HepG2 (cell line): ENCODE data around the gene METTL1. TPM values are rescaled to one million over a fixed set of nuclear protein-coding genes. Genes with fewer than 3 reads are reported as not detected.

ENCODE experiments used
- CEBPB ChIP-seq: IDR thresholded peaks from 2 replicates; pipeline ENCODE4 v1.6.1; 2011; ENCODE audit warnings: low read depth, low read length, improper control_type of control experiment, borderline replicate concordance
- CREB1 ChIP-seq, 2 experiments: fragments of 450-650 bp in 1 of 2; IDR thresholded peaks; 2 replicates each; pipeline ENCODE4 v1.6.1; 2016 to 2017; ENCODE audit warnings: control low read depth in 1 of 2, mild to moderate bottlenecking in 1 of 2, missing compliant biosample characterization in 1 of 2, missing genetic modification characterization in 1 of 2
- FOXC1 ChIP-seq: sonication (generic); formaldehyde crosslinking; IDR thresholded peaks from 2 replicates; pipeline ENCODE4 v1.8.0; 2022; ENCODE audit warnings: mild to moderate bottlenecking, missing genetic modification reagents, borderline replicate concordance
- HOXA5 ChIP-seq: sonication (generic); formaldehyde crosslinking; IDR thresholded peaks from 2 replicates; pipeline ENCODE4 v1.4.0; 2020; ENCODE audit warnings: missing genetic modification reagents
- JARID2 ChIP-seq: sonication (generic); formaldehyde crosslinking; IDR thresholded peaks from 2 replicates; pipeline ENCODE4 v1.8.1; 2023; ENCODE audit warnings: missing genetic modification reagents, inconsistent platforms; ENCODE audit not compliant: insufficient replicate concordance
- KDM3A ChIP-seq: IDR thresholded peaks from 2 replicates; pipeline ENCODE4 v1.6.1; 2018; ENCODE audit warnings: low read depth, missing compliant biosample characterization
- MED1 ChIP-seq: sonication (generic); formaldehyde crosslinking; IDR thresholded peaks from 2 replicates; pipeline ENCODE4 v1.4.0; 2020; ENCODE audit warnings: missing genetic modification reagents
- NFIC ChIP-seq: IDR thresholded peaks from 2 replicates; pipeline ENCODE4 v1.6.1; 2012; ENCODE audit warnings: mild to moderate bottlenecking, low read length, inconsistent platforms
- NFKB2 ChIP-seq: sonication (generic); formaldehyde crosslinking; IDR thresholded peaks from 2 replicates; pipeline ENCODE4 v1.4.0; 2020; ENCODE audit warnings: missing genetic modification reagents, borderline replicate concordance
- SP2 ChIP-seq: sonication (generic); formaldehyde crosslinking; IDR thresholded peaks from 2 replicates; pipeline ENCODE4 v1.5.1; 2020; ENCODE audit warnings: mild to moderate bottlenecking, missing genetic modification reagents
- U2AF1 ChIP-seq: fragments of 200-400 bp; formaldehyde crosslinking; optimal IDR thresholded peaks from 2 replicates; pipeline ENCODE3; 2017; ENCODE audit warnings: mild to moderate bottlenecking, low read depth, low read length
- ZNF292 ChIP-seq: sonication (generic); formaldehyde crosslinking; IDR thresholded peaks from 2 replicates; pipeline ENCODE4 v1.8.1; 2022; ENCODE audit warnings: mild to moderate bottlenecking, low read depth, missing genetic modification reagents, borderline replicate concordance
- ZNF614 ChIP-seq: IDR thresholded peaks from 2 replicates; pipeline ENCODE4 v1.6.1; 2018; ENCODE audit warnings: missing biosample characterization, missing genetic modification reagents, inconsistent platforms, borderline replicate concordance
- polyA plus RNA-seq, 8 experiments: library from polyadenylated mRNA; depleted of rRNA in 3 of 8; stranded (reverse) in 7 of 8; unstranded in 1 of 8; fragments of >200 nt; fragmentation: Illumina TruSeq in 4 of 8; extraction: Trizol in 4 of 8; gene quantifications; 2 replicates each; pipeline versions ENCODE4 v1.2.1 to v1.2.3, GENCODE V29; 2011 to 2016; ENCODE audit warnings: low read depth in 4 of 8, missing spikeins in 1 of 8, mixed read lengths in 1 of 8; ENCODE audit not compliant: insufficient read depth in 1 of 8
- total RNA-seq, 5 experiments: library from RNA; depleted of rRNA; stranded (reverse); fragments of >200 nt; fragmentation: Illumina TruSeq; extraction: Trizol; gene quantifications; 2 replicates each; pipeline ENCODE4 v1.2.3, GENCODE V29; 2016; ENCODE audit warnings: low read depth in 1 of 5
- TF ChIP-seq, protein P1 (sequence below): sonication (generic); formaldehyde crosslinking; IDR thresholded peaks from 2 replicates; pipeline ENCODE4 v1.5.1; 2020; ENCODE audit warnings: missing genetic modification reagents, mild to moderate bottlenecking, borderline replicate concordance
- TF ChIP-seq, protein P2 (sequence below): sonication (generic); formaldehyde crosslinking; IDR thresholded peaks from 2 replicates; pipeline ENCODE4 v1.5.0; 2020; ENCODE audit warnings: missing genetic modification reagents
- TF ChIP-seq, protein P3 (sequence below): sonication (generic); formaldehyde crosslinking; IDR thresholded peaks from 2 replicates; pipeline ENCODE4 v1.4.0; 2020; ENCODE audit warnings: missing genetic modification reagents
- TF ChIP-seq, protein P4 (sequence below): sonication (generic); formaldehyde crosslinking; IDR thresholded peaks from 2 replicates; pipeline ENCODE4 v1.5.1; 2020; ENCODE audit warnings: missing genetic modification reagents, mild to moderate bottlenecking, borderline replicate concordance
- TF ChIP-seq, protein P5 (sequence below): sonication (generic); formaldehyde crosslinking; IDR thresholded peaks from 2 replicates; pipeline ENCODE4 v1.5.0; 2020; ENCODE audit warnings: mild to moderate bottlenecking, missing genetic modification reagents, borderline replicate concordance

The METTL1 gene
- total and polyA plus RNA-seq, 2 of the 13 experiments (the other 11 are each of a cell fraction or from before 2014, with no cell fraction given): 34.7 to 36.9 TPM

DNA sequence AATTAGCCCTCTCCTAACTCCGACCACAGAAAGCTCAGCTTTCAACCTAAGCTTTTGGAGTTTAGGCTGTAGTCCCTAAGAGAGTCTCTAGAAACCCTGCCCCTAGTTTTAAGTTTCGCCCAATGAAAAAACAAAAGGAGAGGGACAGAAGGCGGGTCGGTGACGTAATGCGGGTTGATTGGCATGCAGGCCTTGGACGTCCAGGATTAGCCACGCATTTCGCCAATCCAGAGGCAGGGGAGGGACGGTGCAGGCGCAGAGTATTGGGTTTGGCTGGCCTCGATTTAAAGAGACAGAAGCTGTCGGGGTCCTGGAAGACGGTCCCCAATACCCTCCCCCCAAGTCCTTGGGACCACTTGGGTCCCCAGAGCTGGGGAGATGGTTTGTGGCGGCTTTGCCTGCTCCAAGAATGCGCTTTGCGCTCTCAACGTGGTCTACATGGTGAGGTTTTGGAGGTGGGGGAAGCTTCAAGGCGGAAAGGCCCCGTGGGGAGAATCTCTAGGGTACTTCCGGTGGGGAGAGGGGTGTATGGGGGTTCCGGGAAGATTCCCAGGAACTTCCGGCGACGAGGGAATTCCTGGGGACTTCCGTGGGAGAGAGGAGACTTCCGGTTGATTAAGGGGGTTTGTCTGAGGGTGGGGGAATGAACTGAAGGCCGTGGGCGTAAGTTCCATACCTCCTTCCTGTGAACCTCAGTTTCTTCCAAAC, 27.0 kb downstream of the METTL1 start, which contains the start of gene TSPAN31 (continued):
- TF ChIP-seq, protein P1, sequence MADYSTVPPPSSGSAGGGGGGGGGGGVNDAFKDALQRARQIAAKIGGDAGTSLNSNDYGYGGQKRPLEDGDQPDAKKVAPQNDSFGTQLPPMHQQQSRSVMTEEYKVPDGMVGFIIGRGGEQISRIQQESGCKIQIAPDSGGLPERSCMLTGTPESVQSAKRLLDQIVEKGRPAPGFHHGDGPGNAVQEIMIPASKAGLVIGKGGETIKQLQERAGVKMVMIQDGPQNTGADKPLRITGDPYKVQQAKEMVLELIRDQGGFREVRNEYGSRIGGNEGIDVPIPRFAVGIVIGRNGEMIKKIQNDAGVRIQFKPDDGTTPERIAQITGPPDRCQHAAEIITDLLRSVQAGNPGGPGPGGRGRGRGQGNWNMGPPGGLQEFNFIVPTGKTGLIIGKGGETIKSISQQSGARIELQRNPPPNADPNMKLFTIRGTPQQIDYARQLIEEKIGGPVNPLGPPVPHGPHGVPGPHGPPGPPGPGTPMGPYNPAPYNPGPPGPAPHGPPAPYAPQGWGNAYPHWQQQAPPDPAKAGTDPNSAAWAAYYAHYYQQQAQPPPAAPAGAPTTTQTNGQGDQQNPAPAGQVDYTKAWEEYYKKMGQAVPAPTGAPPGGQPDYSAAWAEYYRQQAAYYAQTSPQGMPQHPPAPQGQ (CRISPR knock-in tag): no peak
- TF ChIP-seq CREB1 (IDR thresholded peaks at IDR 0.05) (peak; percentile 90), CREB1 (CRISPR knock-in tag; IDR thresholded peaks at IDR 0.05) (peak; percentile 98), KDM3A (CRISPR knock-in tag) (no peak), ZNF614 (CRISPR knock-in tag) (no peak), MED1 (CRISPR knock-in tag) (0 out of 2 replicates have a peak, but pooled peaks have one; percentile 25), NFKB2 (CRISPR knock-in tag) (no peak), U2AF1 (no peak), HOXA5 (CRISPR knock-in tag) (no peak), CEBPB (peak; percentile 79; the same call in 1 of the 2 replicates), SP2 (CRISPR knock-in tag) (peak; percentile 90), FOXC1 (CRISPR knock-in tag) (no peak), ZNF292 (CRISPR knock-in tag) (no peak), NFIC (0 out of 2 replicates have a peak, but pooled peaks have one; percentile 37), JARID2 (CRISPR knock-in tag) (no peak)
- TF ChIP-seq, protein P2, sequence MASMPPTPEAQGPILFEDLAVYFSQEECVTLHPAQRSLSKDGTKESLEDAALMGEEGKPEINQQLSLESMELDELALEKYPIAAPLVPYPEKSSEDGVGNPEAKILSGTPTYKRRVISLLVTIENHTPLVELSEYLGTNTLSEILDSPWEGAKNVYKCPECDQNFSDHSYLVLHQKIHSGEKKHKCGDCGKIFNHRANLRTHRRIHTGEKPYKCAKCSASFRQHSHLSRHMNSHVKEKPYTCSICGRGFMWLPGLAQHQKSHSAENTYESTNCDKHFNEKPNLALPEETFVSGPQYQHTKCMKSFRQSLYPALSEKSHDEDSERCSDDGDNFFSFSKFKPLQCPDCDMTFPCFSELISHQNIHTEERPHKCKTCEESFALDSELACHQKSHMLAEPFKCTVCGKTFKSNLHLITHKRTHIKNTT (CRISPR knock-in tag): no peak
- TF ChIP-seq, protein P3, sequence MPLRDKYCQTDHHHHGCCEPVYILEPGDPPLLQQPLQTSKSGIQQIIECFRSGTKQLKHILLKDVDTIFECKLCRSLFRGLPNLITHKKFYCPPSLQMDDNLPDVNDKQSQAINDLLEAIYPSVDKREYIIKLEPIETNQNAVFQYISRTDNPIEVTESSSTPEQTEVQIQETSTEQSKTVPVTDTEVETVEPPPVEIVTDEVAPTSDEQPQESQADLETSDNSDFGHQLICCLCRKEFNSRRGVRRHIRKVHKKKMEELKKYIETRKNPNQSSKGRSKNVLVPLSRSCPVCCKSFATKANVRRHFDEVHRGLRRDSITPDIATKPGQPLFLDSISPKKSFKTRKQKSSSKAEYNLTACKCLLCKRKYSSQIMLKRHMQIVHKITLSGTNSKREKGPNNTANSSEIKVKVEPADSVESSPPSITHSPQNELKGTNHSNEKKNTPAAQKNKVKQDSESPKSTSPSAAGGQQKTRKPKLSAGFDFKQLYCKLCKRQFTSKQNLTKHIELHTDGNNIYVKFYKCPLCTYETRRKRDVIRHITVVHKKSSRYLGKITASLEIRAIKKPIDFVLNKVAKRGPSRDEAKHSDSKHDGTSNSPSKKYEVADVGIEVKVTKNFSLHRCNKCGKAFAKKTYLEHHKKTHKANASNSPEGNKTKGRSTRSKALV (CRISPR knock-in tag): 0 out of 2 replicates have a peak, but pooled peaks have one; percentile 60
- TF ChIP-seq, protein P4, sequence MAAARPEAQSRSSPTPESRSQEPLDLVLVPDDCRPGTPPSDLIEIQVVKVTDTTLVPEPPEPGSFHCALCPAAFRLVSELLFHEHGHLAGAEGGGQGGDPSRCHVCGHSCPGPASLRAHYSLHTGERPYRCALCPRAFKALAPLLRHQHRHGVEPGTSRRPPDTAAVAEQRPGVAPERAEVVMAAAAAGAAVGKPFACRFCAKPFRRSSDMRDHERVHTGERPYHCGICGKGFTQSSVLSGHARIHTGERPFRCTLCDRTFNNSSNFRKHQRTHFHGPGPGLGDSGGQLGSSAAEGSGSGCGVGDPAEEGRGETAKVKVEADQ (CRISPR knock-in tag): no peak
- TF ChIP-seq, protein P5, sequence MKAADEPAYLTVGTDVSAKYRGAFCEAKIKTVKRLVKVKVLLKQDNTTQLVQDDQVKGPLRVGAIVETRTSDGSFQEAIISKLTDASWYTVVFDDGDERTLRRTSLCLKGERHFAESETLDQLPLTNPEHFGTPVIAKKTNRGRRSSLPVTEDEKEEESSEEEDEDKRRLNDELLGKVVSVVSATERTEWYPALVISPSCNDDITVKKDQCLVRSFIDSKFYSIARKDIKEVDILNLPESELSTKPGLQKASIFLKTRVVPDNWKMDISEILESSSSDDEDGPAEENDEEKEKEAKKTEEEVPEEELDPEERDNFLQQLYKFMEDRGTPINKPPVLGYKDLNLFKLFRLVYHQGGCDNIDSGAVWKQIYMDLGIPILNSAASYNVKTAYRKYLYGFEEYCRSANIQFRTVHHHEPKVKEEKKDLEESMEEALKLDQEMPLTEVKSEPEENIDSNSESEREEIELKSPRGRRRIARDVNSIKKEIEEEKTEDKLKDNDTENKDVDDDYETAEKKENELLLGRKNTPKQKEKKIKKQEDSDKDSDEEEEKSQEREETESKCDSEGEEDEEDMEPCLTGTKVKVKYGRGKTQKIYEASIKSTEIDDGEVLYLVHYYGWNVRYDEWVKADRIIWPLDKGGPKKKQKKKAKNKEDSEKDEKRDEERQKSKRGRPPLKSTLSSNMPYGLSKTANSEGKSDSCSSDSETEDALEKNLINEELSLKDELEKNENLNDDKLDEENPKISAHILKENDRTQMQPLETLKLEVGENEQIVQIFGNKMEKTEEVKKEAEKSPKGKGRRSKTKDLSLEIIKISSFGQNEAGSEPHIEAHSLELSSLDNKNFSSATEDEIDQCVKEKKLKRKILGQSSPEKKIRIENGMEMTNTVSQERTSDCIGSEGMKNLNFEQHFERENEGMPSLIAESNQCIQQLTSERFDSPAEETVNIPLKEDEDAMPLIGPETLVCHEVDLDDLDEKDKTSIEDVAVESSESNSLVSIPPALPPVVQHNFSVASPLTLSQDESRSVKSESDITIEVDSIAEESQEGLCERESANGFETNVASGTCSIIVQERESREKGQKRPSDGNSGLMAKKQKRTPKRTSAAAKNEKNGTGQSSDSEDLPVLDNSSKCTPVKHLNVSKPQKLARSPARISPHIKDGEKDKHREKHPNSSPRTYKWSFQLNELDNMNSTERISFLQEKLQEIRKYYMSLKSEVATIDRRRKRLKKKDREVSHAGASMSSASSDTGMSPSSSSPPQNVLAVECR: no peak; the same call in 1 of the 2 replicates
